Activated CD8-positive, alpha-beta T cell treated with anti-CD3 and anti-CD28 coated beads, Interleukin-2, amount 10 ng/mL, durations not matched to agents 7 days and 5 days (primary cell): Measurements from ENCODE around the gene CER1. TPM values are rescaled to one million over a fixed set of nuclear protein-coding genes. Genes with fewer than 3 reads are reported as not detected.

Source experiments
- ATAC-seq: fragments of 150-1000 bp; cut with Tn5 transposase; one replicate; pipeline ENCODE4 v1.10.0; 2021; ENCODE audit warnings: moderate library complexity
- CTCF ChIA-PET: fragments of 350-600 bp; sonication (Branson Sonifier 250); formaldehyde crosslinking; loops from one replicate; lab custom pipeline; 2021; ENCODE audit warnings: antibody characterized with exemption; lab: Charles Lee
- POLR2A ChIA-PET: fragments of 350-600 bp; sonication (Branson Sonifier 250); formaldehyde crosslinking; loops from one replicate; lab custom pipeline; 2021; ENCODE audit warnings: antibody characterized with exemption; lab: Charles Lee
- DNase-seq: peaks from one replicate; pipeline ENCODE4 v3.0.0-alpha.2; 2020
- H3K27ac Mint-ChIP-seq: one replicate; pipeline ENCODE4 v1.8.0; 2021; ENCODE audit warnings: mild to moderate bottlenecking, mixed read lengths
- H3K27me3 Mint-ChIP-seq: one replicate; pipeline ENCODE4 v1.8.0; 2021; ENCODE audit warnings: low read depth, mixed read lengths
- H3K36me3 Mint-ChIP-seq: one replicate; pipeline ENCODE4 v1.8.0; 2021; ENCODE audit warnings: low read depth, mixed read lengths
- H3K4me1 Mint-ChIP-seq: one replicate; pipeline ENCODE4 v1.8.0; 2021; ENCODE audit warnings: low read depth, mixed read lengths
- H3K4me3 Mint-ChIP-seq: one replicate; pipeline ENCODE4 v1.8.0; 2021; ENCODE audit warnings: mild to moderate bottlenecking, mixed read lengths
- H3K9me3 Mint-ChIP-seq: one replicate; pipeline ENCODE4 v1.8.0; 2022; ENCODE audit warnings: mixed read lengths; ENCODE audit not compliant: insufficient read depth
- total RNA-seq, 2 experiments: library from RNA; stranded (reverse); gene quantifications; one replicate each; pipeline ENCODE4 v1.2.3, GENCODE V29; 2021

Gene CER1, protein sequence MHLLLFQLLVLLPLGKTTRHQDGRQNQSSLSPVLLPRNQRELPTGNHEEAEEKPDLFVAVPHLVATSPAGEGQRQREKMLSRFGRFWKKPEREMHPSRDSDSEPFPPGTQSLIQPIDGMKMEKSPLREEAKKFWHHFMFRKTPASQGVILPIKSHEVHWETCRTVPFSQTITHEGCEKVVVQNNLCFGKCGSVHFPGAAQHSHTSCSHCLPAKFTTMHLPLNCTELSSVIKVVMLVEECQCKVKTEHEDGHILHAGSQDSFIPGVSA
- not detected for total RNA-seq

DNA sequence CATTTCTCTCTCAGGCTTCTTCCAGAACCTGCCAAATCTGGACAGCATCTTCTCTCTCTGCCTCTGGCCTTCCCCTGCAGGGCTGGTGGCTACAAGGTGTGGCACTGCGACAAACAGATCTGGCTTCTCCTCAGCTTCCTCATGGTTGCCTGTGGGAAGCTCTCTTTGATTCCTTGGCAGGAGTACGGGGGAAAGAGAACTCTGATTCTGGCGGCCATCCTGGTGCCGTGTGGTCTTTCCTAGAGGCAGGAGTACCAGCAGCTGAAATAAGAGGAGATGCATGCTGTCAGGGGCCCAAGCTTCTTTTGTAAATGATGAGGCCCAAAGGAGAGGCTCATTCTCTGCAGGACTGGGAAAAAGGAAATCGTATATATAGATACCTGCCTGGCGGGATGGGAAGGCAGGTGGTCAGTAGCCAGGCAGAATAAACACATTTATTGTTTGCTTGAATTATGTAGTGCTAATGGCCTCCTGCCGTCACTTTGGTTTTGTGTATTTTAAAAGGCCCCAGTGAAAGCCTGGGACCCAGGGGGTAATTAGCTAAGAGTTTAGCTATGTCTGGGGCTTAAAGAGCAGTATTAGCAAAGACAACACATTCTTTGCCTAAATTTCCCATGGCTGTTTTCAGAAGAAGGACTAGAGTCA is at the start of gene CER1:
Gene CER1, minus strand, starts transcription at position 343 of the 645 bp plus-strand sequence. Its CDS starts 61 bp downstream, at position 282.
- no peak for DNase-seq
- Mint-ChIP-seq H3K9me3 (no peaks in the 10 kb centered on the region), H3K27me3 (peaks cover 11% of the 10 kb centered on the region), H3K4me3 (no peak within 1 kb of the TSS), H3K36me3 (no peaks in the 10 kb centered on the region), H3K4me1 (no peaks in the 10 kb centered on the region), H3K27ac (no peak within 1 kb of the TSS)
- CTCF ChIA-PET = interaction anchor here (1.1 kb wide), 1 partner anchor 10 kb away, joined by 3 read pairs; no protein-coding TSS in a partner anchor
- POLR2A ChIA-PET = no interaction called here
- ATAC-seq = no peak

DNA sequence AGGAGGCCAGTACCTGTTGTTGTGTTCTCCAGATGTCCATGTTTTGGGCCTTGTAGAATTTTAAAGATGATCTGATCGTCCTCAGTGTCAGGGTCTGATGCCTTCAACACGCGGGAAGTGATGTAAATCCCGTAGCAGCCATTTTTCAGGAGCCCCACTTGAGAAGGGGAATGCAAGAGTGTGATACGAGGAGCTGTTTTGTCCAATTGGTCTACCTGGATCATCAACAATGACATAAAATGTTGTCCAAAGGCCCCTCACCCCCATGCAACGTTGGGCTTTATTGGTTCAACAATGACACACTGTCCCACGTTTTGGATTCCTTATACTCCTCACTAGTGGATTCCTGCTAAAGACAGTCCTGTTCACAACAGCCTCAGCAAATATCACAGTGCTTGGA is 48.1 kb upstream of the CER1 start:
- no peak for ATAC-seq
- CTCF ChIA-PET = interaction anchor here (1.3 to 1.5 kb wide), 2 partner anchors 20 to 155 kb away, joined by 3 to 5 read pairs; no protein-coding TSS in a partner anchor
- no peaks in the 10 kb centered on the region for H3K4me1 Mint-ChIP-seq

DNA sequence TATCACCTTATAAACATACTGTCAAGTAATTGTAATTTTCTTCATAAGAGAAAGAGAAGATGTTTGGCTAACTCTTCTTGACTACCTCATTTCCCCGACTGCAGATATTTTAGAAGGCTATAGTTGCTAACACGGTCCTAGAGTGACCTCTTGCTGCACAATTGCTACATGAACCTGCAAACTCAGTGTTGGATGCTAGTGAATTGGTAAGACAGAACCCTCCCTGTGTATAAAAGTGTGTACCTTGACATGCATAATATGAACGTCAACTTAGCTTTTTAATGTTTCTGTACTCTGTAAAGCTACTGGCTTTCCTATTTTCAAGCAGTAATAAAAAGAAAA is 46.7 kb upstream of the CER1 start:
- CTCF ChIA-PET = interaction anchor here (0.7 to 2.3 kb wide), 12 partner anchors 10 to 1341 kb away, joined by 3 to 9 read pairs (median 3); no protein-coding TSS in a partner anchor
- Mint-ChIP-seq H3K27me3 (peaks cover 13% of the 10 kb centered on the region), H3K9me3 (no peaks in the 10 kb centered on the region)

More for the DNA sequence above, 48.1 kb upstream of the CER1 start:
- POLR2A ChIA-PET = no interaction called here
- H3K27ac Mint-ChIP-seq = no peak overlapping the region
- H3K27me3 Mint-ChIP-seq = peaks cover 11% of the 10 kb centered on the region
- DNase-seq = no peak
- no peak overlapping the region for H3K4me3 Mint-ChIP-seq
- no peaks in the 10 kb centered on the region for H3K36me3 Mint-ChIP-seq
- H3K9me3 Mint-ChIP-seq = no peaks in the 10 kb centered on the region

DNA sequence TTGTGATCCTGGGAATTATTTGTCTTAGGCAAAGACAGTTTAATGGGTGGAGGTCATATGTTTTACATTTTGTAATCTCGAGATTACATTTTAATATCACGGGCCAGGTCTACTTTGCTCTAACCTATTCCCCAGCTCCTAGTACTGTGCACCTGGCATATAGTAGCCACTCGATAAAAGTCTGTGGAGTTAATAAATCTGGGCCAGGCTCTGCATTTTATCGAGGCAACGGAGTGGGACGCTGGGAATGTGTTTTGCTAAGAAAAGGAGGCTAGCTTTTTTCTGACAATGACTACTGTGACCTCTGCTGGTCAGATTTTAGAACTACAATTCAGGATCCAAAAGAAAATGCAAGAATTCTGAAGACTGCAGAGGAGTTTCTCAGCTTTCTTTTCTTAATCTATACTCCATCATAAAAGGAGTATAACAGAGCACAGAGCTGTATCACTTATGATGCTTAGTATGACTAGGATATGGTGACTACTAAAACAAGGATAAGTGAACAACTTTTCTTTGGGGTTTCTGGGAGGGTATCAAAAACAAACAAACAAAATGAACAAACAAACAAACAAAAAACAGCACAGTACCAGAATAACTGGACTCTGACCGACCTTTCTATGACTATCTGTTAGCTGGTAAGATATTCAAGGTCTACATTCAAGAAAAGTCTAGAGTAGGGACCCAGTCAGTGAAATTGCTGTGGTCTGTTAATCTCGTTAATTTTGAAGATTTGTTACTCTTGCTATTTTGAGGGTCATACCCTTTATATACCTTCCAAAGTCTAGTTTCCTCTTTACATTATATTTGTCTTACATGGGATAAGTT is 46.1 kb upstream of the CER1 start:
- no peak for ATAC-seq
- Mint-ChIP-seq H3K27ac (no peak overlapping the region), H3K36me3 (no peaks in the 10 kb centered on the region), H3K27me3 (peaks cover 13% of the 10 kb centered on the region), H3K4me3 (no peak overlapping the region), H3K9me3 (no peaks in the 10 kb centered on the region), H3K4me1 (no peaks in the 10 kb centered on the region)
- ChIA-PET POLR2A (no interaction called here), CTCF (interaction anchor here (0.7 to 2.3 kb wide), 11 partner anchors 11 to 1341 kb away, joined by 3 to 9 read pairs (median 3); no protein-coding TSS in a partner anchor)
- no peak for DNase-seq

More for the DNA sequence above, 46.7 kb upstream of the CER1 start:
- Mint-ChIP-seq H3K4me3 (no peak overlapping the region), H3K27ac (no peak overlapping the region), H3K36me3 (no peaks in the 10 kb centered on the region), H3K4me1 (no peaks in the 10 kb centered on the region)
- POLR2A ChIA-PET = no interaction called here
- no peak for ATAC-seq
- no peak for DNase-seq

DNA sequence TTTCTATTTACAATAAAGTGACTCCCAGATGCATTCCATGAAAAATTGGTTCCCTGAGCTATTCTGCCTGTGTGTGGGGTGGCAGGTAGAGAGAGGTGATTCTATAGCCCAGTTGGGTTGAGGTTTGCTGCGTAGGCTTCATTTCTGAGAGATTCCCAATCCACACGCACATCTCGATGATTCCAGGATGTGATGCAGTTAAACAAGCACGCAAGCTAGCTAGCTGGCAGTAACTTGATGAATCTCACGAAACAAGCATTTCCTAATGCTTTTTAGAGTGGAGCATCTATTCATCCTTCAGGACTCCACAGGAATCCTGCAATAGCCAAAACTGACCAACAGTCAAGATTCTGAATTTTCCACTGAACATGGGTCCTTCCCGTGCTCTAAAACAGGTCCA is 43.8 kb upstream of the CER1 start:
- ATAC-seq (no peak), DNase-seq (no peak)
- H3K4me1 Mint-ChIP-seq = no peaks in the 10 kb centered on the region
- CTCF ChIA-PET = interaction anchor here (1.2 to 1.8 kb wide), 3 partner anchors 16 to 150 kb away, joined by 3 to 4 read pairs (median 3); no protein-coding TSS in a partner anchor
- no peak overlapping the region for H3K27ac Mint-ChIP-seq
- no peak overlapping the region for H3K4me3 Mint-ChIP-seq
- H3K9me3 Mint-ChIP-seq = no peaks in the 10 kb centered on the region
- peaks cover 19% of the 10 kb centered on the region for H3K27me3 Mint-ChIP-seq
- POLR2A ChIA-PET = no interaction called here
- H3K36me3 Mint-ChIP-seq = no peaks in the 10 kb centered on the region

DNA sequence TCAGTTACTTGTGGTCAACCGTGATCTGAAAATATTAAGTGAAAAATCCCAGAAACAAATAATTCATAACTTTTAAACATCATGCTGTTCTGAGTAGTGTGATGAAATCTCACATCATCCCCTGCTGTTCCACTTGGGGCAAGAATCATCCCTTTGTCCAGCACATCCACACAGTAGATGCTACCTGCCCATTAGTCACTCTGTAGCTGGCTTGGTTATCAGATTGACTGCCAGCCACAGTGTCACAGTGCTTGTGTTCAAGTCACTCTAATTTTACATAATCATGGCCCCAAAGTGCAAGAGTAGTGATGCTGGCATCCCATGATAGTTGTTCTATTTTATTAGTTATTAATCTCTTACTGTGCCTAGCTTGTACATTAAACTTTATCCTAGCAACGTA is 39.1 kb upstream of the CER1 start:
- H3K4me3 Mint-ChIP-seq = no peak overlapping the region
- ATAC-seq (no peak), DNase-seq (no peak)
- ChIA-PET CTCF (no interaction called here), POLR2A (no interaction called here)
- H3K27ac Mint-ChIP-seq = no peak overlapping the region
- H3K27me3 Mint-ChIP-seq = peaks cover 11% of the 10 kb centered on the region
- H3K9me3 Mint-ChIP-seq = no peaks in the 10 kb centered on the region
- no peaks in the 10 kb centered on the region for H3K36me3 Mint-ChIP-seq
- H3K4me1 Mint-ChIP-seq = no peaks in the 10 kb centered on the region

DNA sequence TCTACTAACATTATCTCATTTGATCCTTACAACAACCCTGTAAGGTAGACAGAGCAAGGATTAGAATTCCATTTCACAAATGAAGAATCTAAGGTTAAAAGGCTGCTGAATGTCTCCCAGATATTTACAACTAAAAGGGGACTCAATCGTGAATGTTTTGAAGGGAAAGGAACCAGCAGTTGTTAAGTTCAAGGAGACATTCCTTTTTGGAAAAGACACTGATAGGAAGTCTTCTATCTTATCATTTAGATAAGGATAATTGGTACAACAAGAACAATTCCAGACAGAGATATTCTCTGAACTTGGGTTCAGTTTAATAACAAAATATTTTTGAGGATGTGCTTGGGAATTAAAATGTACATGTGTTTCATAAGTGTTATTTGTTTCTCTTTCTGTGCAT is 37.5 kb upstream of the CER1 start:
- Mint-ChIP-seq H3K4me1 (no peaks in the 10 kb centered on the region), H3K27ac (no peak overlapping the region), H3K4me3 (no peak overlapping the region), H3K27me3 (peaks cover 6% of the 10 kb centered on the region), H3K9me3 (no peaks in the 10 kb centered on the region), H3K36me3 (no peaks in the 10 kb centered on the region)
- CTCF ChIA-PET = no interaction called here
- POLR2A ChIA-PET = no interaction called here
- no peak for ATAC-seq
- no peak for DNase-seq

DNA sequence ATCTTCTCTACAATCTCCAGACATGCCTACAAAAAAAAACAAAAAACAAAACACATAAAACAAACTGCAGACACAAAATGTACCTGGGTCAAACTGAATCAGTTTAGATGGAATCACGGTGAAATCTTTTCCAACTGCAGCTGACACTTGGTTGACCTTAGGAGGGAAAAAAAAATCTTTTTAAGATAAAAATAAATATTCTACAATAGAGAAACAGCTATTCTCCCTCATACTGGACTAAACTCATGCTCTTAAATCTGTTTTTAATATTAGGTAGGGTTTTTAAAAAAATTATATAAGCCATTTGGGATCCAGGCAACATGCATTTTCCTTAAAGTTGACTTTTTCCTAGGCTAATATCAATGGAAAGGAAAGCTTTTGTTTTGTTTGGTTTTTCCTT is 33.8 kb upstream of the CER1 start:
- Mint-ChIP-seq H3K27me3 (no peaks in the 10 kb centered on the region), H3K4me3 (no peak overlapping the region), H3K27ac (no peak overlapping the region), H3K36me3 (no peaks in the 10 kb centered on the region), H3K4me1 (no peaks in the 10 kb centered on the region), H3K9me3 (no peaks in the 10 kb centered on the region)
- ATAC-seq (no peak), DNase-seq (no peak)
- ChIA-PET POLR2A (no interaction called here), CTCF (no interaction called here)

DNA sequence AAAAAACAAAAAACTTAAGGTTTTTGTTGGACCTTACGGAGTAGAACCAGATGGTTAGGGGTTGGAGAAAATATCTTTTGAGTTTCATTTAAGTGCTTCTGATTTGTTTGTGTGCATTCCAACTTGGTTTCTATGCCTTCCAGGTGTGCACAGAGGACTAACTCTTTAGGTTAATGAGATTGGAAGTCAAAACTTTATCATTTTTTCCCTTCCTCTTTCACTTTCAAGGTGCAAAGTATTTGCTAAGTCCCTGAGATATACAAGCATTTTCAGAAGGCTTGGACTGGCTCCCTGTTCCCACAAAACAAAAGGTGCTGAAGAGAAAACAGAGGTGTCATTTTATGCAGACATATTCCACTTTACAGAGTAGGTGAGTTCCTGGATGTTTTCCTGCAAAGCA is 30.3 kb upstream of the CER1 start:
- ChIA-PET POLR2A (no interaction called here), CTCF (no interaction called here)
- Mint-ChIP-seq H3K27me3 (peaks cover 8% of the 10 kb centered on the region), H3K9me3 (no peaks in the 10 kb centered on the region), H3K4me3 (no peak overlapping the region), H3K4me1 (no peaks in the 10 kb centered on the region), H3K36me3 (no peaks in the 10 kb centered on the region), H3K27ac (no peak overlapping the region)
- ATAC-seq = no peak
- DNase-seq = no peak

DNA sequence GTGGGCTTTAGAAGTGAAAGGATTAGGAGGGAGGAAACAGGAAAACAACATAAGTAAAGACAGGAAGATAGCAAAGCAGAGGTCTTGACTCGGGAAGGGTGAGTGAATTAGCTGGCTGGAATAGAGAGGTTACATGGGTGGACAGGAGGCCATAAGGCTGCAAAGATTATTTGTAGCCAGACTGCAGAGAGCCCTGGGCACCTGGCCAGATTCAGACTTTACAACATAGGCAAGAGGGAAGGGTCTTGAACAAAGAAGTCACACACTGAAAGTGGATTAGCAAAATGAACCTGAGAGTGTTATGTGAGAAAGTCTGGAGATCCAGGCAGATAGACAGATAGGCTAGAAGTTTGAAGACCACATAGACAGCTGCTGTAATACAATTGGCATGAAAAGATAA is 29.7 kb upstream of the CER1 start:
- POLR2A ChIA-PET = no interaction called here
- Mint-ChIP-seq H3K27ac (no peak overlapping the region), H3K4me1 (no peaks in the 10 kb centered on the region), H3K27me3 (peaks cover 8% of the 10 kb centered on the region), H3K4me3 (no peak overlapping the region), H3K36me3 (no peaks in the 10 kb centered on the region), H3K9me3 (no peaks in the 10 kb centered on the region)
- CTCF ChIA-PET = no interaction called here
- DNase-seq (no peak), ATAC-seq (no peak)

DNA sequence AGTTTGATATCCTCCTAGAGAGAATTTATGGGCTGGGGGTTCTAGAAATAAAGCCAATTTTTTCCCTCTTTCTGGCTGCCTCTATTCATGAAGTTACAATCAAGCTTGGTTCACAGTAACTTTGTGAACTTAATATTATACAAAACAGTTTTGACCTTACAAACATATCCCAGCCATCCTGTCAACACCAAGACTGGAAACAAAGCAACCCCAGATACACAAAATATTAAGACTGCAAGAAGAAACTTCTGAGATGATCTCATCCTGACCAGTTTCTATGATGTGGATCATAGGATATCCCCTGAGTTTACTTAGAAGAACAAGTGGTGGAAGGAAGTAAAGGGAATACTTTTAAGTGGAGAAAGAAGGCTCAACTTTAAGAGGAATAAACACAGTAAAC is 28.3 kb upstream of the CER1 start:
- ChIA-PET CTCF (interaction anchor here (0.7 to 1.4 kb wide), 2 partner anchors 20 to 274 kb away, joined by 3 to 5 read pairs; no protein-coding TSS in a partner anchor), POLR2A (no interaction called here)
- Mint-ChIP-seq H3K4me3 (no peak overlapping the region), H3K4me1 (no peaks in the 10 kb centered on the region), H3K27ac (no peak overlapping the region), H3K27me3 (peaks cover 8% of the 10 kb centered on the region), H3K9me3 (no peaks in the 10 kb centered on the region), H3K36me3 (no peaks in the 10 kb centered on the region)
- no peak for DNase-seq
- no peak for ATAC-seq
